ENCODE measurements around the gene SPATA1.

The SPATA1 gene

DNA sequence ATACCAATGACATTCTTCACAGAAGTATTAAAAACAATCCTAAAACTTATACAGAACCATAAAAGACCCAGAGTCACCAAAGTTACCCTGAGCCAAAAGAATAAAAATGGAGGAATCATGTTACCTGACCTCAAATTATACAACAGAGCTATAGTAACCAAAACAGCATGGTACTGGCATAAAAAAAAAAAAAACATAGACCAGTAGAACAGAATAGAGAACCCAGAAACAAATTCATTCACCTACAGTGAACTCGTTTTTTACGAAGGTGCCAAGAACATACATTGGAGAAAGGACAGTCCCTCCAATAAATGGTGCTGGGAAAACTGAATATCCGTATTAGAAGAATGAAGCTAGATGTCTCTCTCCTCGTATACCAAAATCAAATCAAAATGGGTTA, 2.8 kb downstream of the SPATA1 start:
- no peak for DNase-seq (ENCODE audit: extremely low read depth, low read depth)
- TF ChIP-seq, protein P1, sequence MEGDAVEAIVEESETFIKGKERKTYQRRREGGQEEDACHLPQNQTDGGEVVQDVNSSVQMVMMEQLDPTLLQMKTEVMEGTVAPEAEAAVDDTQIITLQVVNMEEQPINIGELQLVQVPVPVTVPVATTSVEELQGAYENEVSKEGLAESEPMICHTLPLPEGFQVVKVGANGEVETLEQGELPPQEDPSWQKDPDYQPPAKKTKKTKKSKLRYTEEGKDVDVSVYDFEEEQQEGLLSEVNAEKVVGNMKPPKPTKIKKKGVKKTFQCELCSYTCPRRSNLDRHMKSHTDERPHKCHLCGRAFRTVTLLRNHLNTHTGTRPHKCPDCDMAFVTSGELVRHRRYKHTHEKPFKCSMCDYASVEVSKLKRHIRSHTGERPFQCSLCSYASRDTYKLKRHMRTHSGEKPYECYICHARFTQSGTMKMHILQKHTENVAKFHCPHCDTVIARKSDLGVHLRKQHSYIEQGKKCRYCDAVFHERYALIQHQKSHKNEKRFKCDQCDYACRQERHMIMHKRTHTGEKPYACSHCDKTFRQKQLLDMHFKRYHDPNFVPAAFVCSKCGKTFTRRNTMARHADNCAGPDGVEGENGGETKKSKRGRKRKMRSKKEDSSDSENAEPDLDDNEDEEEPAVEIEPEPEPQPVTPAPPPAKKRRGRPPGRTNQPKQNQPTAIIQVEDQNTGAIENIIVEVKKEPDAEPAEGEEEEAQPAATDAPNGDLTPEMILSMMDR (IDR thresholded peaks at IDR 0.05; ENCODE audit: low read depth, low read length): no peak

DNA sequence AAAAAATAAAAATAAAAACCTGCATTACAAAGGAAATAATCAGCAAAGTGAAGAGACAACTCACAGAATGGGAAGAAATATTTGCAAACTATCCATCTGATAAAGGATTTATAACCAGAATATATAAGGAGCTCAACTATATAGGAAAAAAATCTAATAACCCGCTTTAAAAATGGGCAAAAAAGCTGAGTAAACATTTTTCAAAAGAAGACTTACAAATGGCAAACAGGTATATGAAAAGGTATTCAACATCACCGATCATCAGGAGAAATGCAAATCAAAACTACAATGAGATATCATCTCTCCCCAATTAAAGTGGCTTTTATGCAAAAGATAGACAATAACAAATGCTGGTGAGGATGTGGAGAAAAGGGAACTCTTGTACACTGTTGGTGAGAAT, 4.0 kb downstream of the SPATA1 start:
- DNase-seq (ENCODE audit: extremely low read depth, low read depth): no peak
- TF ChIP-seq, protein P1 (IDR thresholded peaks at IDR 0.05; ENCODE audit: low read depth, low read length): no peak

DNA sequence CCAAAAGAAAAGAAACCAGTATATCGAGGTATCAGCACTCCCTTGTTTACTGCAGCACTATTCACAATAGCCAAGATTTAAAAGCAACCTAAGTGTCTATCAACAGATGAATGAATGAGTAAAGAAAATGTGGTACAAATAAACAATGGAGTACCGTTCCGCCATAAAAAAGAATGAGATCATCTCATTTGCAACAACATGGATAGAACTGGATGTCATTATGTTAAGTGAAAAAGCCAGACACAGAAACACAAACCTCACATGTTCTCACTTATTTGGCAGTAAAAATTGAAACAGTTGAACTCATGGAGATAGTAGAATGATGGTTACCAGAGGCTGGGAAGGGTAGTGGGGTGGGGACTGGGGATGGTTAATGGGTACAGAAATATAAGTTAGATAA, 4.5 kb downstream of the SPATA1 start:
- no peak for DNase-seq (ENCODE audit: extremely low read depth, low read depth)
- TF ChIP-seq, protein P1 (IDR thresholded peaks at IDR 0.05; ENCODE audit: low read depth, low read length): no peak

DNA sequence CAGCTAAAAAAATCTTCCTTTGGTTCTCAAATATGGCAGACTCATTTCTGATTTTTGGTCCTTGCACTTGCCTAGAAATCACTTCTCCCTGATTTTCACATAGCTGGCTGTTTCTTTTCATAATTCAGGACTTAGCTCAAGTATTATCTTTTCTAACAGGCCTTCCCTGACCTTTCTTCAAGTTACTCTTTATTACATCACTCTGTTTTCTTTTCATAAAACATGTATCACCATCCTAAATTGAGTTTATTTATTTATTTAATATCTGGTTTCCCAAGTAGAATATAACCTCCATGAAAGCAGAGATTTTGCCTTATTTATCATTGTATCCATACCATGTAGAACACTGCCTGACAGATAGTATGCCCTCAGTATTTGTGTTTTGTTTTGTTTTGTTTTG, 18.4 kb downstream of the SPATA1 start:
- TF ChIP-seq, protein P1 (IDR thresholded peaks at IDR 0.05; ENCODE audit: low read depth, low read length): no peak
- DNase-seq (ENCODE audit: extremely low read depth, low read depth): no peak

DNA sequence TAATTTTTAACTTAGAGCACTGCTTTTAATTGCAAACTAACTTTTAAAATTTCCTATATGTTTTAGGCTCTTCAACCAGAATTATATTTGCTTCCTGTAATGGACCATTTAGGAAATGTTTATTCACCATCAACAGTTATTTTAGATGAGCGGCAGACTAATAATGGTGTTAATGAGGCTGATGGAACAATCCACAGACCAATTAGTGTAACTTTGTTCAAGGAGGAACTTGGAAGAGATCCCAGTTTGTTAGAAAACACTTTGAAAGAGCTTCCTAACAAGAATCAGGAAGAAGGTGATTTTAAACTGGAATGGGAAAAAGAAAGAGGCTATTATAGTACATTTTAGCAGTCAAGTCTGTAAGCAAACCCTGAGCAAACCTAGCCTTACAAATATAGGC, 19.6 kb downstream of the SPATA1 start:
- no peak for DNase-seq (ENCODE audit: extremely low read depth, low read depth)
- TF ChIP-seq, protein P1 (IDR thresholded peaks at IDR 0.05; ENCODE audit: low read depth, low read length): no peak

DNA sequence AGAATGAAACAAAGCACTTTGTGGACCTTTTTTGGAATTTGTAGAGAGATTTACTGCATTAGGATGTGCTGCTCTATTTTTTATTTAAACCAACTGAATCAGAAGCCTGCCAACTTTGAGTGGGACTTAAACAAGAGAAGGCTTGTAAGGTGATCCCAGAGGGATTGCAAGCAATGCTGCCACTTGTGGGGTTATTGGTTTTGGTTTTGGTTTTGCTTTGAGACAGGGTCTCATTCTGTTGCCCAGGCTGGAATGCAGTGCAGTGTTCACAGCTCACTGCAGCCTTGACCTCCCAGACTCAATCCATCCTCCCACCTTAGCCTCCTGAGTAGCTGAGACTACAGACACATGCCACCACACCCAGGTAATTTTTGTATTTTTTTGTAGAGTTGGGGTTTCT, 32.4 kb downstream of the SPATA1 start:
- TF ChIP-seq, protein P1 (IDR thresholded peaks at IDR 0.05; ENCODE audit: low read depth, low read length): no peak
- DNase-seq (ENCODE audit: extremely low read depth, low read depth): no peak

DNA sequence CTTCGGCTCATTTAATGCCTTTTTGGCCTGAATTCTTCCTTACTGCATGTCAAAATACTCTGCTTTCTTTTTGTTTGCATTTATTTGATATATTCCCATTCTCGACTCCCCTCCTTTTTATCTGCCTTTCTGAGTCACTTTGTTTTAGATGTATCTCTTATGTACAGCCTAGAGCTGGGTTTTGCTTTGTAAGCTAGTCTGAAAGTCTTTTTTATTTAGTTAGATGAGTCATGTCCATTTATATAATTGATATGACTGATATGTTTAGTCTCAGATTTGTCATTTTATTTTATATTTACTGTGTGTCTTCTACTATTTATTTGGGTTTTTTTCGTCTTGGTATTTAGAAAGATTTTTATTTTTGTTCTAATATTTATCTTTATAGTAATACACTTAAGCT, 33.8 kb downstream of the SPATA1 start:
- TF ChIP-seq, protein P1 (IDR thresholded peaks at IDR 0.05; ENCODE audit: low read depth, low read length): no peak
- DNase-seq (ENCODE audit: extremely low read depth, low read depth): no peak

All from AG09319 (cell line).